Stomach (tissue), 9 donors: ENCODE measurements around the gene ERI3. TPM values are rescaled to one million over a fixed set of nuclear protein-coding genes. Genes with fewer than 3 reads are reported as not detected.

Experiments
- DNase-seq, 2 donors: peaks; one replicate each; pipeline versions ENCODE4 v3.0.0 to v3.0.0-alpha.2; 2013 to 2019
- H3K27ac ChIP-seq, 5 donors: fragments of 200-600 bp in 4 of 5; sonication (generic) in 4 of 5; one replicate each; pipeline ENCODE4 v1.5.1; 2013 to 2019; ENCODE audit warnings: mild to moderate bottlenecking in 1 of 5, moderate library complexity in 1 of 5
- H3K27me3 ChIP-seq, 3 donors: fragments of 200-600 bp; sonication (generic); one replicate each; pipeline ENCODE4 v1.5.1; 2017 to 2019; ENCODE audit warnings: mixed run types in 1 of 3
- H3K36me3 ChIP-seq, 4 donors: fragments of 200-600 bp; sonication (generic); 1 replicate in 3 of 4; 2 replicates in 1 of 4; pipeline ENCODE4 v1.5.1; 2016 to 2019
- H3K4me1 ChIP-seq, 4 donors: fragments of 200-600 bp; sonication (generic); one replicate each; pipeline ENCODE4 v1.5.1; 2016 to 2019
- H3K4me3 ChIP-seq, 4 donors: fragments of 200-600 bp; sonication (generic) in 3 of 4; one replicate each; pipeline ENCODE4 v1.5.1; 2016 to 2019; ENCODE audit warnings: mild to moderate bottlenecking in 1 of 4
- H3K9me3 ChIP-seq, 4 donors: fragments of 200-600 bp; sonication (generic); one replicate each; pipeline ENCODE4 v1.5.1; 2016 to 2019
- EP300 ChIP-seq: sonication (generic); formaldehyde crosslinking; IDR thresholded peaks from one replicate; pipeline ENCODE4 v1.6.1; 2017; ENCODE audit warnings: antibody characterized with exemption
- POLR2A ChIP-seq, 4 donors: fragments of 450-650 bp; IDR thresholded peaks; one replicate each; pipeline ENCODE4 v1.6.1; 2016; ENCODE audit warnings: antibody characterized with exemption in 4 of 4, control low read depth in 2 of 4, mild to moderate bottlenecking in 1 of 4, moderate library complexity in 1 of 4
- POLR2AphosphoS5 ChIP-seq, 3 donors: sonication (generic); formaldehyde crosslinking; IDR thresholded peaks; one replicate each; pipeline ENCODE4 v1.6.1; 2016; ENCODE audit warnings: antibody characterized with exemption in 3 of 3
- WGBS, 5 donors: extraction: QIAGEN DNeasy Blood & Tissue Kit in 3 of 5; methylation state at CpG; one replicate each; pipeline versions ENCODE4 v1.1.5 to v1.1.7; 2013 to 2018; 5-methylcytosine and 5-hydroxymethylcytosine counted together
- intact Hi-C: fragments of 100-400 bp; cut with DNase I; formaldehyde crosslinking; loops from one replicate; pipeline ENCODE4 v1.15.1; 2023; ENCODE audit warnings: low total_unique reads
- polyA plus RNA-seq, 3 donors: library from polyadenylated mRNA; stranded (reverse); fragments of 200-250 nt; gene quantifications; one replicate each; pipeline ENCODE4 v1.2.3, GENCODE V29; 2013
- total RNA-seq, 5 donors: library from RNA; depleted of rRNA; stranded (reverse); fragments of >200 nt; gene quantifications; one replicate each; pipeline versions ENCODE4 v1.1.0 to v1.2.3, GENCODE V29; 2014 to 2016
- TF ChIP-seq, protein P1 (sequence below), 7 experiments: fragments of 450-650 bp in 4 of 7; fragments of 200-600 bp in 3 of 7; sonication (generic) in 3 of 7; IDR thresholded peaks; one replicate each; pipeline ENCODE4 v1.5.1; 2016 to 2019; ENCODE audit warnings: antibody characterized with exemption in 7 of 7, control low read depth in 2 of 7, mild to moderate bottlenecking in 1 of 7
- donor health status: healthy with polysubstance abuse.
- donor health status: Bipolar disorder and iron deficiency.
- donor health status: healthy.

ERI3 gene
- total and polyA plus RNA-seq, 8 donors: 18.7 to 110 (median 30.1) TPM

DNA sequence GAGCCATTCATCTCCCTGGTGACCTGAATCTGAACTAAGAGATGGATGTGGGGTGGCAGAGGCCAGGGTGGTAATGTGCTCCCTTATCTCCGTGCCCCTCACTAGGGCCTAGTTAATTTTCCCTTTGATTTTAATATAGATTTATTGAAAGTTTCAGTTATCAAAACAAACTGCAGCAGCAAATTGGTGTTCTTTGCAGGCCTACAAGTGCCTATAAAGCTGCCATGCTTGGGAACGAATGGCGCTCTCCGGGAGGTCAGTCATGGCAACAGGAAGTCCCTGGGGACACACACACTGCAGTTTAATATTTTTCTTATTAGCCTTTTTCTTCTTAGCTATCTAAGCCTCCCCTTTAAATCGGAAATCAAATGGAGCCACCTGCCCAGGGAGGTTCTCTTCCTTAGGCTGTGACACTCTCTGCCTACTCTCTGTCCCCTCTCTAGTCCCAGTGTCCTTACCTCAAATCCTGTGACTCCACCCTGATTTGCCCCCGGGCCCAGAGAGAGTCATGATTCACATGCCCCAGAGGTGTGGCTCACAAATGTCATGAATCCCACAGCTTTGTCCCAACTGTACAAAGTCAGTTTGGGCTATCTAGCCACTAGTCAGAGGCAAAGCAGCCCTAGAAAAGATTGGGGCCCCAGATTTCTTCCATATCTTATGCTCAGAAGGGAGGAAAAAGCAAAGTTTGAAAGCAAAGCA, 4.3 kb upstream of the ERI3 start:
- intact Hi-C loops: no loop called here
- no peak for TF ChIP-seq POLR2AphosphoS5 (IDR thresholded peaks at IDR 0.05)
- TF ChIP-seq, protein P1, sequence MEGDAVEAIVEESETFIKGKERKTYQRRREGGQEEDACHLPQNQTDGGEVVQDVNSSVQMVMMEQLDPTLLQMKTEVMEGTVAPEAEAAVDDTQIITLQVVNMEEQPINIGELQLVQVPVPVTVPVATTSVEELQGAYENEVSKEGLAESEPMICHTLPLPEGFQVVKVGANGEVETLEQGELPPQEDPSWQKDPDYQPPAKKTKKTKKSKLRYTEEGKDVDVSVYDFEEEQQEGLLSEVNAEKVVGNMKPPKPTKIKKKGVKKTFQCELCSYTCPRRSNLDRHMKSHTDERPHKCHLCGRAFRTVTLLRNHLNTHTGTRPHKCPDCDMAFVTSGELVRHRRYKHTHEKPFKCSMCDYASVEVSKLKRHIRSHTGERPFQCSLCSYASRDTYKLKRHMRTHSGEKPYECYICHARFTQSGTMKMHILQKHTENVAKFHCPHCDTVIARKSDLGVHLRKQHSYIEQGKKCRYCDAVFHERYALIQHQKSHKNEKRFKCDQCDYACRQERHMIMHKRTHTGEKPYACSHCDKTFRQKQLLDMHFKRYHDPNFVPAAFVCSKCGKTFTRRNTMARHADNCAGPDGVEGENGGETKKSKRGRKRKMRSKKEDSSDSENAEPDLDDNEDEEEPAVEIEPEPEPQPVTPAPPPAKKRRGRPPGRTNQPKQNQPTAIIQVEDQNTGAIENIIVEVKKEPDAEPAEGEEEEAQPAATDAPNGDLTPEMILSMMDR (IDR thresholded peaks at IDR 0.05): no peak
- no peak for TF ChIP-seq EP300
- no peak for TF ChIP-seq POLR2A (IDR thresholded peaks at IDR 0.05)
- peaks cover 3 to 10% (median 5%) of the 10 kb centered on the region in 4 donors for H3K4me1 ChIP-seq
- H3K27me3 ChIP-seq: peaks cover 0 to 3% (median 0%) of the 10 kb centered on the region in 3 donors
- no peak overlapping the region for H3K4me3 ChIP-seq
- no peak overlapping the region for H3K27ac ChIP-seq
- H3K36me3 ChIP-seq: no peaks in the 10 kb centered on the region
- DNase-seq: no peak
- H3K9me3 ChIP-seq: no peaks in the 10 kb centered on the region
- 67 to 82% (median 79%) methylated on average over 6 of the region's 6 CpGs for WGBS, 5 donors

DNA sequence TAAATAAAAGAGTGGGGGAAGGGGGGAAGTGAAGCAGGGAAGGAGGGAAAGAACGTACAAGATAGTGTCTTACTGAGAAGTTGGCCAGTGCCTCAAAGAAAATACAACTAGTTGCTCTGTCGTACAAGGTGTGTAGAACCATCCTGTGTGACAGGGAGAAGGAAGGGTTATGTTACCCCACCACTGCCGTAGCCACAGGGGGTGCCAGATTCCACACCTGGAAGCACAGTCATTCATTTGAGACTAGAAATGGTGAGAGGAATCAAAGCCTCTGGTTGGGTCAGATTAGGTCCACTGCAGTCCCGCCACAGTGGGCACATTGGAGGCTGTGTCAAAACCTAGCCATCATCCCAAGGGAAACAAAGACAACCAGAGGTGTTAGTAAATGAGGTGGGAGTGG, 2.7 kb upstream of the ERI3 start:
- H3K27me3 ChIP-seq: no peaks in the 10 kb centered on the region
- peaks cover 13 to 26% (median 18%) of the 10 kb centered on the region in 4 donors for H3K4me1 ChIP-seq
- WGBS, 5 donors: 72 to 89% (median 77%) methylated on average over 4 of the region's 4 CpGs
- intact Hi-C loops: no loop called here
- no peak for TF ChIP-seq POLR2A (IDR thresholded peaks at IDR 0.05)
- TF ChIP-seq, protein P1 (IDR thresholded peaks at IDR 0.05): no peak
- TF ChIP-seq EP300: no peak
- TF ChIP-seq POLR2AphosphoS5 (IDR thresholded peaks at IDR 0.05): no peak
- DNase-seq: no peak
- H3K9me3 ChIP-seq: no peaks in the 10 kb centered on the region
- H3K27ac ChIP-seq: no peak overlapping the region
- H3K36me3 ChIP-seq: no peaks in the 10 kb centered on the region
- H3K4me3 ChIP-seq: no peak overlapping the region

GRCh38 chr1:44355582-44356305, 687 bp upstream of the ERI3 start:
- Histone ChIP-seq H3K4me1 (peaks cover 13 to 34% (median 19%) of the 10 kb centered on the region in 4 donors), H3K27me3 (no peaks in the 10 kb centered on the region), H3K9me3 (no peaks in the 10 kb centered on the region), H3K4me3 (peak overlapping the region; percentile 90 to 99 (median 94)), H3K36me3 (peaks cover 0 to 4% (median 0%) of the 10 kb centered on the region in 4 donors), H3K27ac (no peak overlapping the region)
- no peak for TF ChIP-seq POLR2A (IDR thresholded peaks at IDR 0.05)
- no peak for TF ChIP-seq EP300
- TF ChIP-seq, protein P1 (IDR thresholded peaks at IDR 0.05): no peak
- no peak for DNase-seq
- intact Hi-C loops: no loop called here
- WGBS, 5 donors: 65 to 71% (median 70%) methylated on average over 12 of the region's 12 CpGs

- peaks cover 0 to 4% (median 0%) of the 10 kb centered on the region in 4 donors for H3K36me3 ChIP-seq
- 37 to 41% (median 40%) methylated on average over 10 of the region's 10 CpGs for WGBS, 5 donors
- no peaks in the 10 kb centered on the region for H3K27me3 ChIP-seq
- intact Hi-C loops: no loop called here
- peaks cover 13 to 34% (median 19%) of the 10 kb centered on the region in 4 donors for H3K4me1 ChIP-seq
- no peaks in the 10 kb centered on the region for H3K9me3 ChIP-seq
- peak; percentile 25 to 56 for DNase-seq
- H3K27ac ChIP-seq: peak overlapping the region in 3 of 5 donors; percentile 79 to 88 (median 84)
- TF ChIP-seq EP300 (no peak), POLR2A (IDR thresholded peaks at IDR 0.05) (no peak), POLR2AphosphoS5 (IDR thresholded peaks at IDR 0.05) (no peak)
- TF ChIP-seq, protein P1 (IDR thresholded peaks at IDR 0.05): no peak
- H3K4me3 ChIP-seq: peak overlapping the region; percentile 90 to 99 (median 94)
Measured at GRCh38 chr1:44354268-44354839, 703 bp downstream of the ERI3 start.
